Left ventricle myocardium inferior (tissue), 1 donor: ENCODE results near the gene TACC3. TPM values are rescaled to one million over a fixed set of nuclear protein-coding genes. Genes with fewer than 3 reads are reported as not detected.

Source experiments
- DNase-seq: peaks from one replicate; pipeline ENCODE4 v3.0.0-alpha.2; 2020
- H3K27ac ChIP-seq: fragments of 200-600 bp; replicated peaks from 2 replicates; pipeline ENCODE4 v1.8.0; 2021
- H3K27me3 ChIP-seq: fragments of 200-600 bp; 2 replicates; pipeline ENCODE4 v1.8.0; 2021; ENCODE audit warnings: low read depth
- H3K36me3 ChIP-seq: fragments of 200-600 bp; 2 replicates; pipeline ENCODE4 v1.8.0; 2021
- H3K4me1 ChIP-seq: fragments of 200-600 bp; 2 replicates; pipeline ENCODE4 v1.8.0; 2021
- H3K4me3 ChIP-seq: fragments of 200-600 bp; 2 replicates; pipeline ENCODE4 v1.8.0; 2021; ENCODE audit warnings: mild to moderate bottlenecking, moderate library complexity
- H3K9me3 ChIP-seq: fragments of 200-600 bp; replicated peaks from 2 replicates; pipeline ENCODE4 v1.8.0; 2021
- CTCF ChIP-seq: fragments of 200-600 bp; IDR thresholded peaks from 2 replicates; pipeline ENCODE4 v1.8.0; 2021; ENCODE audit warnings: antibody characterized with exemption, mild to moderate bottlenecking, borderline replicate concordance
- intact Hi-C: fragments of 100-400 bp; cut with micrococcal nuclease; formaldehyde crosslinking; loops from one replicate; pipeline ENCODE4 v1.11.0; 2022
- total RNA-seq: library from RNA; stranded (reverse); fragmentation: NEBNext Ultra II Directional; extraction: Animal tissue kit (Norgen Biotek cat#: 25700); gene quantifications from one replicate; pipeline ENCODE4 v1.2.1, GENCODE V29; 2021
- donor health status: DM: no; HTN: yes; CAD: no; lungs with severe emphysema.

The TACC3 gene
- total RNA-seq, 1 donor from 2014 or later, result 5.8 TPM

- intact Hi-C loops, result no loop called here
- Histone ChIP-seq H3K4me1 (peaks cover 13% of the 10 kb centered on the region), H3K27me3 (no peaks in the 10 kb centered on the region), H3K36me3 (no peaks in the 10 kb centered on the region), H3K27ac (peak overlapping the region; percentile 36), H3K4me3 (no peak overlapping the region), H3K9me3 (no peaks in the 10 kb centered on the region)
- no peak for TF ChIP-seq CTCF
- no peak for DNase-seq
Measured at GRCh38 chr4:1784395-1784788, 63.1 kb downstream of the TACC3 start.

GRCh38 chr4:1784789-1785591 is 63.7 kb downstream of the TACC3 start:
- DNase-seq, result peak; percentile 44
- no peaks in the 10 kb centered on the region for H3K36me3 ChIP-seq
- no peaks in the 10 kb centered on the region for H3K27me3 ChIP-seq
- intact Hi-C loops, result no loop called here
- H3K4me3 ChIP-seq, result no peak overlapping the region
- no peak for TF ChIP-seq CTCF
- H3K4me1 ChIP-seq, result peaks cover 13% of the 10 kb centered on the region
- H3K9me3 ChIP-seq, result no peaks in the 10 kb centered on the region
- peak overlapping the region; percentile 56 for H3K27ac ChIP-seq

DNA sequence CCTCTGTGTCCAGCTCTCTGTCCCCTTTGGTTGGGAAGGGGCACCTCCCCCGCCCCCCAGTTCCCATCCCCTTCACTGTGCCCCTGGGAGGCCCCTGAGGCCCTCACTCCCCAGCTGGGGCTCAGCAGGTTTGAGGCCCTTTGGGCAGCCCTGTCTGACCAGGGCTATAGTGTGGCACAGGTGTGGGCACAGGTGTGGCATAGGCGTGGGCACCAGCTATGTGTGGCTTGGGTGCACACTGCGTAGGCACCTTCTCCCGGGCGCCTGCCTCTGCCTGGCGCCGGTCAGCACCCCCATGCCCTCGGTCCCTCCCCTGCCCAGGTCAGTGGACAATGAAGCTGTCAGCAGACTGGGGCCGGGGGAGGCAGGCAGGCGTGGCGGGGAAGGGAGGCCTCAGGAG is 64.3 kb downstream of the TACC3 start:
- Histone ChIP-seq H3K4me1 (peaks cover 13% of the 10 kb centered on the region), H3K36me3 (no peaks in the 10 kb centered on the region), H3K4me3 (no peak overlapping the region), H3K9me3 (no peaks in the 10 kb centered on the region), H3K27ac (peak overlapping the region; percentile 56), H3K27me3 (no peaks in the 10 kb centered on the region)
- no peak for TF ChIP-seq CTCF
- DNase-seq, result no peak
- intact Hi-C loops, result no loop called here

GRCh38 chr4:1786544-1787362 is 65.4 kb downstream of the TACC3 start:
- Histone ChIP-seq H3K36me3 (no peaks in the 10 kb centered on the region), H3K27me3 (no peaks in the 10 kb centered on the region), H3K9me3 (no peaks in the 10 kb centered on the region), H3K27ac (no peak overlapping the region), H3K4me1 (peaks cover 13% of the 10 kb centered on the region), H3K4me3 (no peak overlapping the region)
- intact Hi-C loops, result no loop called here
- DNase-seq, result no peak
- no peak for TF ChIP-seq CTCF

DNA sequence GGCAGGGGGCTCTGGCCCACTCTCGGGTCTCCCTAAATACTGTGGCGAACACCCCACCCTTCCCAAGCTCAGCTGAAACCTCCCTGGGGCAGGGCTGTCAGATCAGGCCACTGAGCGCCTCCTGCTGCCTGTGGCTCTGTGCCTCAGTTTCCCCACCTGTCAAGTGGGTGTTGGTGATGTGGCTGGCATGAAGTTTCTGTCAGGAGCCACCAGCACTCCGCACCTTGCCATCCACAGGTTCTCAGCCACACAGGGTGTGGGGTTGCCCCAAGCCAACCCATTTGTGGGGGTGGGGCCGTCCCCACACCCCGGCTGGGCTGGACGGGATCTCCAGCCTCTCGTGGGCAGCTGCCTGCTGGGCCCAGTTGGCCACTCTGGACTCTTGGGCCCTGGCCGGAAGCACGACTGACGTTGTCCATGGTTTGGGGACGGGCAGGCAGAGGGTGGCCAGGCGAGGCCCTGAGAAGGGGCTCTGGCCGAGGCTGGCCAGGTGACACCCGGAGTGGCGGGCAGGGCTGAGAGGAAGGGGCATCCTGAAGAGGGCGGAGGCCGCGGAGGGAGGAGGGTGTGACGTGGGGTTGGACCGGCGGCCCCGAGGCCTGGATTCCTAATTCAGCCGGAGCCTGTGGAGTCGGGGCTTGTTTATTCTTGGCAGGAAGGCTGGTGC is 66.2 kb downstream of the TACC3 start:
- no peak for TF ChIP-seq CTCF
- no peak overlapping the region for H3K27ac ChIP-seq
- DNase-seq, result no peak
- no peaks in the 10 kb centered on the region for H3K9me3 ChIP-seq
- H3K4me3 ChIP-seq, result no peak overlapping the region
- H3K27me3 ChIP-seq, result peaks cover 5% of the 10 kb centered on the region
- intact Hi-C loops, result no loop called here
- peaks cover 16% of the 10 kb centered on the region for H3K4me1 ChIP-seq
- no peaks in the 10 kb centered on the region for H3K36me3 ChIP-seq
